Effector memory CD8-positive, alpha-beta T cell (primary cell): ENCODE results near the gene PARL.
A peak's percentile ranks its signal among the peaks of the same experiment; 100 is the strongest.

Experiments
- ATAC-seq: fragments of 150-1000 bp; cut with Tn5 transposase; replicated peaks from 2 replicates; pipeline ENCODE4 v1.10.0; 2021; ENCODE audit warnings: mild to moderate bottlenecking, moderate library complexity
- DNase-seq, 3 experiments: peaks; one replicate each; pipeline ENCODE4 v3.0.0; 2021
- H3K27ac Mint-ChIP-seq, 2 donors: one replicate each; pipeline ENCODE4 v1.8.0; 2022; ENCODE audit warnings: mild to moderate bottlenecking in 2 of 2, mixed read lengths in 2 of 2, moderate library complexity in 2 of 2
- H3K27me3 Mint-ChIP-seq, 2 donors: one replicate each; pipeline ENCODE4 v1.8.0; 2022; ENCODE audit warnings: mixed read lengths in 2 of 2
- H3K36me3 Mint-ChIP-seq: one replicate; pipeline ENCODE4 v1.8.0; 2022; ENCODE audit warnings: mild to moderate bottlenecking, moderate library complexity, mixed read lengths; ENCODE audit not compliant: insufficient read depth
- H3K4me1 Mint-ChIP-seq, 2 donors: one replicate each; pipeline ENCODE4 v1.8.0; 2022; ENCODE audit warnings: low read depth in 2 of 2, mixed read lengths in 2 of 2
- H3K4me3 Mint-ChIP-seq, 2 donors: one replicate each; pipeline ENCODE4 v1.8.0; 2022; ENCODE audit warnings: mild to moderate bottlenecking in 2 of 2, mixed read lengths in 2 of 2, moderate library complexity in 2 of 2
- H3K9me3 Mint-ChIP-seq, 2 donors: one replicate each; pipeline ENCODE4 v1.8.0; 2022; ENCODE audit warnings: mixed read lengths in 2 of 2

PARL gene

DNA sequence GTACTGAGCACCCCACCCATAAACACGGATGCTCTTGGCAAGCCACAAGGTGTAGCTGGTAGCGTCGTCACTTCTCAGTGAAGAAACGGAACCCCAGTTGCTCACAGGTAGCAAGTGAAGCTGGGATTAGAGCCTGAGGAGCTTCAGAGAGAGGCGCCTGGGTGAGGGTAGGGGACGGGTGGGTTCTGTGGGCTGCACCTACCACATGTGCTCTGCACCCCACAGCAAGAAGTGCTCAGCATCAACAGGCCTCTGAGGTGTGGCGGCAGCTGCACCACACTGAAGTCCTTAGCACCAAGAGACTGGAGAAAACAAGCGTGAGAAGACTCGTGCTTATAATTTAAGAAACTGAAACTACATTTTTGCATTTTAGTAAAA is 69.1 kb downstream of the PARL start:
- H3K4me1 Mint-ChIP-seq = peaks cover 4 to 23% of the 10 kb centered on the region in 2 donors
- H3K9me3 Mint-ChIP-seq = no peaks in the 10 kb centered on the region
- peaks cover 3% of the 10 kb centered on the region for H3K36me3 Mint-ChIP-seq
- no peaks in the 10 kb centered on the region for H3K27me3 Mint-ChIP-seq
- peak overlapping the region; percentile 41 to 65 for H3K4me3 Mint-ChIP-seq
- DNase-seq (no peak), ATAC-seq (peak; percentile 83)
- peak overlapping the region; percentile 89 to 97 for H3K27ac Mint-ChIP-seq

DNA sequence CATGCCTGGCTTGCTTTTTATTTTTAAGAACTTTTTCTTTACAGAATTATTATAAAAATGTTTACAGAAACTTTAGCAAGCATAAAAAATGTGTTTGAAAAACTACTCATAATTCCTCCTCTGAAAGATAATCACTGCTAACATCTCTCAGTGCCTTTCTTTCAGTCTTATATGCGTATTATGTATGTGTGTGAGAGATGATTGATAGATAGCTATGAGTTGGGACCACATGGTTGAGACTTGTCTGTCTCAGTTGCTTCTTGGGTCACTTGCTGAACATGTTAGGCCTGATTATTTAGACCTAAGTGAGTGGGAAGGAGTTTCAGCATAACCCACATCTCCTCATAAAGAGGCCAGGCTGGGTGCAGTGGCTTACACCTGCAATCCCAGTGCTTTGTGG is 70.4 kb downstream of the PARL start:
- Mint-ChIP-seq H3K4me1 (peaks cover 4 to 23% of the 10 kb centered on the region in 2 donors), H3K27ac (peak overlapping the region; percentile 89 to 97), H3K9me3 (no peaks in the 10 kb centered on the region), H3K4me3 (peak overlapping the region in 1 of 2 donors; percentile 48), H3K36me3 (peaks cover 6% of the 10 kb centered on the region), H3K27me3 (no peaks in the 10 kb centered on the region)
- no peak for ATAC-seq
- DNase-seq = no peak

DNA sequence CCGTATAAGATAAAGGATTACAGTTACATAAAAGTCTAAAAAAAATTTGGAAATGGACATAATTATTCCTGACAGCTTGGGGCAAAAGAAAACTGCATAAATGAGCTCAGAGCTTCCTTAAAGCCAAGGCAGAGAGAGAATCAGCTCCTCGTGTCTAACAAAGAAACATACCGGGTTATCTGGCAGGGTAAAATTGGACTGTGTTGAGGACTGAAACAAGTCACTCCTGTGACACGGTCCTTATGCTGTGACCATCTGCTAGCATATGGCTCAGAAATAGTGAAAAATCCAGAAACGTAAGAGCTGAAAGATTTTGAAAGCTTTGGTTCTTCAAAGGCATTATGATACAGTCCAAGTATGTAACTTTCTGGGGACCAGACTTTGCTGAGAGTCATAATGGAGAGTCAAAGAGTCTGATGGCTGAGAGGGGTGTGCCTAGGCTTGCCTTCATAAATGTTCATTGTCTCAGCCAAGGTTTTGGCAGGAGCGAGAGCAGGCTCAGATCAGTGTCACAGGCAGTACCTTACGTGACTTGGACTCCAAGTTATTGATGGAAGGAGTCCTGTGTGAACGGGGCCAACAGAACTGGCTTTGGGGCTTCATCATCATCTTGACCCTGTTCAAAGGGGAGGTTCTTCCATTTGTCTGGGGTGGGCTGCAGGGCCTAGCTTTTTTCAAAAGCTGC is 71.8 kb downstream of the PARL start:
- H3K9me3 Mint-ChIP-seq = no peaks in the 10 kb centered on the region
- H3K4me1 Mint-ChIP-seq = peaks cover 4 to 23% of the 10 kb centered on the region in 2 donors
- H3K27me3 Mint-ChIP-seq = no peaks in the 10 kb centered on the region
- ATAC-seq (no peak), DNase-seq (no peak)
- H3K27ac Mint-ChIP-seq = peak overlapping the region; percentile 35 to 97
- peaks cover 12% of the 10 kb centered on the region for H3K36me3 Mint-ChIP-seq
- no peak overlapping the region for H3K4me3 Mint-ChIP-seq

DNA sequence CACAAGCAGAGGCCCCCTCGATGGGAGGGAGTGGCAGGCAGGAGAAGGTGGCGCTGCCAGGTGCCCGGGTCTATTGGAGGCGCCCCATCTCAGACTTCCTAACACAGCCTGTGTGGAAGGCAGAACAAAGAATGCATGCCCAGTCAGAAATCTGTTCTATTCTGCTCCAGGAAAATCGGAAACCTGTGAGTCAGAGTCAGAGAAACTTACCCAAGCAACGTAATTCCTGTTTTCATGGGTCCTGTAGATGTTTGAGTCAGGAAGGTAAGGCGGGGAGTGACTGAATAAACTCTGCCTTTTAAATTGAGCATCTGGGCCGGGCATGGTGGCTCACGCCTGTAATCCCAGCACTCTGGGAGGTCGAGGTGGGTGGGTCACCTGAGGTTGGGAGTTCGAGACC is 73.0 kb downstream of the PARL start:
- H3K27me3 Mint-ChIP-seq = no peaks in the 10 kb centered on the region
- H3K4me1 Mint-ChIP-seq = peaks cover 4 to 19% of the 10 kb centered on the region in 2 donors
- H3K27ac Mint-ChIP-seq = peak overlapping the region in 1 of 2 donors; percentile 41

DNA sequence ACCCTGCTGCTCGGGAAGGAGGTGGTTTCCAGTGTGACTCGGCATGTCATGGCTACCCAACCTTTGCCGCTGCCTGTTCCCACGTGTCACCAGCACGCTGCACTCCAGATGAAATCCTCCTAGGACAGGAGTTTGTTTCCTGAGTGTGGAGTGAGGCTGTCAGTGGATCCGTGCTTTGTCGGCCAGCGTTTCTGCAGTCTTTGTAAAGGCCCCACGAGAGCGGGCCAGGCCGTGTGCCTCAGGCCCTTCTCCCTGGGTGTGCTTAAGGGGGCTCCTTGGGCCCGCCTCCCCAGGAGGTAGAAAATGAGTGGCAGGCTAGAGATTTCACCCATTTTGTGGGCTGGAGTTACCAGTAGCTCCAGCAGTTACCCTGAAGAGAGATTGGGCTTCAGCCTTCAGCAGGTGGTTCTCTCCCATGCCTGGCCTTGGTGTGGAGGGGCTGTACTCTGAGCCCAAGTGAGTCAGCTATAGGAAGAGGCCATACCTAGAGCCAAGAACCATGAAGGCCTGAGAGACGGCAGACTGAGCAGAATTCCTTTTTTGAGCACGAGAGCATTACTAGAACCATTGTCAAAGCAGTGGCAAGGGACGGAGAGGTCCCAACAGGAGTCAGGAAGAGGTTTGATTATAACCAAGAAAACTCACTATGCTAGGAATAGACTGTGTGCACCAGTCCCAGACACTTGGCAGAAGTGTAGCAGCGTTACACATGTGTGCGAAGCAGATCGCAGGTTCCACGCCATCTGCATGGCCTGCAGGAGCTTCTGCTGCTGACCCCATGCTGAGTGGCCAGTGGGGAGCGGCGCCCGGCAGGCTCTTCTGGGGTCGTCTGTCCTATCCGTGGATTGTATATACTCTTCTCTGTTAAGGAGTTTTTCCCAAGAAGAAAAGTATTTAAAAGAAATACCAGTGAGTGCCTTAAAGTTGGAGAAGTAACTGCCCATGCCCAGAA is 73.8 kb downstream of the PARL start:
- H3K27ac Mint-ChIP-seq = no peak overlapping the region
- H3K4me1 Mint-ChIP-seq = peaks cover 4 to 14% of the 10 kb centered on the region in 2 donors
- no peak overlapping the region for H3K4me3 Mint-ChIP-seq

More for the DNA sequence above, 73.0 kb downstream of the PARL start:
- no peak overlapping the region for H3K4me3 Mint-ChIP-seq
- no peaks in the 10 kb centered on the region for H3K9me3 Mint-ChIP-seq
- H3K36me3 Mint-ChIP-seq = peaks cover 16% of the 10 kb centered on the region
- DNase-seq (no peak), ATAC-seq (no peak)

DNA sequence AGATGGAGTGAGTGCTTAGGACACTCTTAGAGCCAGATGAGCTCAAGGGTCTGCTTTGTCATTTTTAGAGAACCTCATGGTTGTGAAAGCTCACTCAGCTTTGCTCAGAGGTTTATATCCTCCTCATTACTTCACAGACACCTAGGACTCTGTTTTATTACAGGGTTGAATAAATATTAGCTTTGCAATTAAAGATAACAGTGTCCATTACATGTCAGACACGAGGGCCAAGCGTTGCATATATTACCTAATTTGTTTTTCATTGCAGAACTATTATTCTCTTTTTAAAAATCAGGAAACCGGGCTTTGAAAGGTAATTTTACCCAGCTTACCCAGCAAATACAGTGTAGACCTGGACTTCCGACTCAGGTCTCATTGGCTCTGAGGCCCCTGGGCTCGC is 75.4 kb downstream of the PARL start:
- no peak for DNase-seq
- peaks cover 0 to 1% of the 10 kb centered on the region in 2 donors for H3K4me1 Mint-ChIP-seq

More for the DNA sequence above, 73.8 kb downstream of the PARL start:
- Mint-ChIP-seq H3K27me3 (no peaks in the 10 kb centered on the region), H3K9me3 (no peaks in the 10 kb centered on the region), H3K36me3 (peaks cover 16% of the 10 kb centered on the region)
- ATAC-seq (no peak), DNase-seq (no peak)

DNA sequence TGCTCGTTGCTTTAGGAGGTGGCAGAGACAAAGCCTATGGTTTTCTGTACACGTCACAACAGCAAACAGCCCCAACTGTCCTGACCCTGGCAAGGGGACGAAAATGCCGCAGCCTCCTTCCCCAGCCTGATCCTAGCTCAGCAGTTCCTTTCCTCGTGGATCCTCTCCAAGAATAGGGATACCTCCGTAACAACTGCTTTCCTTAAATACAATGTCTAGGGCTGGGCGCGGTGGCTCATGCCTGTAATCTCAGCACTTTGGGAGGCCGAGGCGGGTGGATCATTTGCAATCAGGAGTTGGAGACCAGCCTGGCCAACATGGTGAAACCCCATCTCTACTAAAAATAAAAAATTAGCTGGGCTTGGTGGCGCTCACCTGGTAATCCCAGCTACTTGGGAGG is 76.3 kb downstream of the PARL start:
- Mint-ChIP-seq H3K27me3 (no peaks in the 10 kb centered on the region), H3K27ac (no peak overlapping the region), H3K36me3 (peaks cover 33% of the 10 kb centered on the region), H3K9me3 (no peaks in the 10 kb centered on the region), H3K4me1 (no peaks in the 10 kb centered on the region), H3K4me3 (no peak overlapping the region)
- DNase-seq = no peak
- no peak for ATAC-seq

More for the DNA sequence above, 75.4 kb downstream of the PARL start:
- peaks cover 24% of the 10 kb centered on the region for H3K36me3 Mint-ChIP-seq
- no peak overlapping the region for H3K4me3 Mint-ChIP-seq
- H3K27ac Mint-ChIP-seq = no peak overlapping the region
- H3K27me3 Mint-ChIP-seq = no peaks in the 10 kb centered on the region
- ATAC-seq = no peak
- no peaks in the 10 kb centered on the region for H3K9me3 Mint-ChIP-seq

DNA sequence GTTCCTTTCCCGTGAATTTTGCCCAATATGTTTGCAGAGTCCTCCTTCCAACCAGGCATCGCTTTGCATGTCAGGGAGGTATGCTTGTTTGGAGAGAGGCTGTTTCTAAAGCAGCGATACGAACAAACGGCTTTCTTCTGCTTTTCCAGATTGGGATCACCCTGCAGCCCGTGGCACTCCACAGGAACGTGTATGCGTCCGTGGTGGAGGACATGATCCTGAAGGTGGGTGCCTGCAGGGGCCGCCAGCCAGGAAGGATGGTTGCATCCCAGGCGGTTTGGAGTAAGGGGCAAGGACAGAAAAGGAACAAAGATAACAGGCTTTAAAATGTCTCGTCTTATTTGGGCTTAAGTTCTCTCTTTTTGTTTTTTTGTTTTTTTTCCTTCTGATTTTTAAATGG is 76.8 kb downstream of the PARL start:
- no peak overlapping the region for H3K27ac Mint-ChIP-seq
- H3K36me3 Mint-ChIP-seq = peaks cover 38% of the 10 kb centered on the region
- H3K9me3 Mint-ChIP-seq = no peaks in the 10 kb centered on the region
- DNase-seq = no peak
- no peaks in the 10 kb centered on the region for H3K27me3 Mint-ChIP-seq
- ATAC-seq = no peak
- H3K4me1 Mint-ChIP-seq = no peaks in the 10 kb centered on the region
- H3K4me3 Mint-ChIP-seq = no peak overlapping the region

DNA sequence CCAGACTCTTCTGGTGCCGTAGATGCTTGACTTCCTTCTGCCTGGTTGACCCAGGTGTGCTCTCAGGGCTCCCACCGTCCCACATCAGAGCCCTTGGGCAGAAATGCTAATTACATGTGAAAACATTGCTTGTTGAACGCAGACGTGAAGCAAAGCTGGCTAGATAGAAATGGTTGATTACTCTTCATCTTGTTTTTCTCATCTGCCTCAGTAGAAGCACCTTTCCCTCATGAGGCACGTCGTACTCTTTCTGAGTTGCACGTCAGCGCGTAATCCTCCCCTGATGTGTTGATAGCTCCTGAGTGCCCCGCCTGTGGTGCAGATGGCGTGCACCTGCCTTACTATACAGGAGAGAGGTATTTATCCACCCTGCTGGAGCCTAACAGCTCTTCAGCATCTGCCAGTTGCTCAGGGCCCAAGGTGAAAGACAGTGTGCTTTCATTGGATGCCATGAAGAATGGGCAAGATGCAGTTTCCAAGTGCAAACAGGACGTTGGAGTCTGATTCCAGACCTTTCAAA is 77.4 kb downstream of the PARL start:
- no peaks in the 10 kb centered on the region for H3K4me1 Mint-ChIP-seq
- H3K36me3 Mint-ChIP-seq = peaks cover 44% of the 10 kb centered on the region
- H3K27me3 Mint-ChIP-seq = no peaks in the 10 kb centered on the region
- H3K9me3 Mint-ChIP-seq = no peaks in the 10 kb centered on the region
- H3K27ac Mint-ChIP-seq = peak overlapping the region in 1 of 2 donors; percentile 30
- H3K4me3 Mint-ChIP-seq = no peak overlapping the region
- DNase-seq (no peak), ATAC-seq (no peak)

DNA sequence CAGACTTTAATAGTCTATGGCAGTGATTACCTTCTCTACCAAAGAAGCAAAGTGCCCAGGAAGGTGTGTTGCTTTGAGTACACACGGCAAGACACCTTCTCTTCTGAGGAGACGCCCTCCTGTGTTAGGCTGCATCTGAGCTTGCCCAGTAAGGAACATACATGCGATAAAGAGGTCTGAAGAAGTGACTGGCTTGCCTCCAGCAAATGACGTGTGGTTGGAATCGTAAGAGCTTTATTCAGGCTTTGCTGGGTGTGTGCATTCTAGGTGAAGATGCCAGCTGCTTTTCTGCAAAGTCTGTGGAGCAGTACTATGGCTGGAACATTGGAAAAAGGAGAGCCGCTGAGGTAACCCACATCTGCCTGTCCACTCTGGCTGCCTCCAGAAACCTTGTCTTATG is 81.7 kb downstream of the PARL start:
- DNase-seq (no peak), ATAC-seq (no peak)
- peaks cover 58% of the 10 kb centered on the region for H3K36me3 Mint-ChIP-seq
- no peaks in the 10 kb centered on the region for H3K4me1 Mint-ChIP-seq
- H3K4me3 Mint-ChIP-seq = no peak overlapping the region
- H3K27me3 Mint-ChIP-seq = no peaks in the 10 kb centered on the region
- H3K27ac Mint-ChIP-seq = peak overlapping the region in 1 of 2 donors; percentile 46
- no peaks in the 10 kb centered on the region for H3K9me3 Mint-ChIP-seq

DNA sequence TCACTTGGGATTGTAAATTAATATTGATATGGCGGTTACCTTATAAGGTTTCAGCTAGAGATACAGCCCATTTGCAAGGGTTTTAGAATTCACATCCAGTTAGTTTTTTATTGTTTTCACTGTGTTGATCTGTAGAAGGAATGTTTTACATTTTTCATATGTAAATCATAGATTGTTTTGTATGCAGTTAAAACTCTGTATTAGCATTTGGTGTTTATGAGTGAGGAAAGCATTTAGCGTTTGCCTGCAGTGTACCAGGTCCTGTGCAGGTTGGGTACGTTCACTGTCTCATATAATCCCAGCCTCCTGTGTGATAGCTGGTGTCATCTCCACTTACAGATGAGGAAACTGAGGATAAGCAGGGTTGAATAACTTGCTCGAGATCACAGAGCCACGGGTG is 83.1 kb downstream of the PARL start:
- Mint-ChIP-seq H3K4me3 (no peak overlapping the region), H3K27me3 (no peaks in the 10 kb centered on the region), H3K27ac (no peak overlapping the region), H3K4me1 (no peaks in the 10 kb centered on the region), H3K36me3 (peaks cover 59% of the 10 kb centered on the region), H3K9me3 (no peaks in the 10 kb centered on the region)
- ATAC-seq (no peak), DNase-seq (no peak)

DNA sequence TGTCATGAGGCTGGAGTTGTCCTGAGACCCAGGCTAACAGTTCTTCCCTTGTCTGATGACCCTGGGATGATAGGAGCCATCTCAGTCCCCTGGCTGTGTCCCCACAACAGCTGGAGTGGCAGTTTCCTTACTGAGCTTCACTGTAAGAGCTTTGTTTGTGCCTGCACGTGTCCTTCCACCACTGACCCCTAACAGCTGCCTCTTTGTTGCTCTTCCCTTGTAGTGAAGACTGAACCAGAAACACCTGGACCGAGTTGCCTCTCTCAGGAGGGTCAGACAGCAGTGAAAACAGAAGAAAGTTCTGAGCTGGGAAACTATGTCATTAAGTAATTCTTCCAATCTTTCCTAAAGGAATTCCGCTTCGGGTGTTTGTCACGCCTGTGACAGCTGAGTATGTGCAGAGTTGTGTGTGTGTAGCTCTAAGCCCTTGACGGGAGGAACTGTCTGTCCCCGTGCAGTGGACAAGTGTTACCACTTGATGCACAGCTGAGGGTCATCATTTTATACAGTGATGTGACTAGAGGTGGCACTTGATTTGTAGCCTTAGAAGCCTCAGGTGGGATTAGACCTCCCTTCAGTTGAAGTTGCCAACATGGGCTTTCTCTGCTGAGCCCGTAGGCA is 84.3 kb downstream of the PARL start:
- DNase-seq (no peak), ATAC-seq (no peak)
- Mint-ChIP-seq H3K27ac (no peak overlapping the region), H3K4me1 (no peaks in the 10 kb centered on the region), H3K9me3 (no peaks in the 10 kb centered on the region), H3K27me3 (no peaks in the 10 kb centered on the region), H3K36me3 (peaks cover 63% of the 10 kb centered on the region), H3K4me3 (no peak overlapping the region)

DNA sequence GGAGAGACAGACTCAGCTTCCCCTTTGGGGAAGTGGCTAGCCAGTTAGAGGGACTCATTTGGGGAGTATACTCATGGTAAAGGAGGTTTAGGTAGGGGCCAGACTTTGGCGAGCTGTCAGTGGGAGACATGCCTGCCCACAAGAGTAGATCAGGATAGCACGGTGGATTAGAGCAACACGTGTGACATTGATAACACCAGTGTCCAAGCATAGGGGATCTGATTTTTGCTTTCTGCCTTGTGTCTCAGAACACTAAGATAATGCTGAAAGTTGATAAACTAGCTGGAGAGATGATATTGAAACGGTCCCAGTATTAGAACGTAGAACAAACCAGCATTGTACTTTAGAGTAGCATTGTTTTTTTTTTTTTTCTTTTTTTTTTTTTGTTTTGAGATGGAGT is 85.2 kb downstream of the PARL start:
- ATAC-seq (no peak), DNase-seq (no peak)
- Mint-ChIP-seq H3K27ac (peak overlapping the region in 1 of 2 donors; percentile 27), H3K4me1 (no peaks in the 10 kb centered on the region), H3K36me3 (peaks cover 58% of the 10 kb centered on the region), H3K27me3 (no peaks in the 10 kb centered on the region), H3K9me3 (no peaks in the 10 kb centered on the region), H3K4me3 (no peak overlapping the region)
